B cell (primary cell): Measurements from ENCODE around the gene CHEK2. TPM values are rescaled to one million over a fixed set of nuclear protein-coding genes. Genes with fewer than 3 reads are reported as not detected.

Source experiments
- ATAC-seq: fragments of 200-7000 bp; cut with Tn5 transposase; one replicate; pipeline ENCODE4 v1.10.0; 2021; ENCODE audit warnings: low read depth, mild to moderate bottlenecking, moderate number of reproducible peaks, moderate library complexity
- CTCF ChIA-PET: fragments of 350-600 bp; sonication (Branson Sonifier 250); formaldehyde crosslinking; loops from one replicate; lab custom pipeline; 2021; ENCODE audit warnings: antibody characterized with exemption, inconsistent platforms; lab: Charles Lee
- POLR2A ChIA-PET: fragments of 350-600 bp; sonication (Branson Sonifier 250); formaldehyde crosslinking; loops from one replicate; lab custom pipeline; 2021; ENCODE audit warnings: antibody characterized with exemption; lab: Charles Lee
- DNase-seq: peaks from one replicate; pipeline ENCODE4 v3.0.0; 2013
- H2AFZ ChIP-seq: 2 replicates; pipeline ENCODE4 v1.6.1; 2012; ENCODE audit warnings: mild to moderate bottlenecking, low read depth, low read length; ENCODE audit not compliant: insufficient read depth, poor library complexity, severe bottlenecking
- H3K27ac ChIP-seq, 2 donors: 1 replicate in 1 of 2; 2 replicates in 1 of 2; pipeline ENCODE4 v1.5.1; 2012 to 2013; ENCODE audit warnings: low read length in 2 of 2, mild to moderate bottlenecking in 2 of 2, moderate library complexity in 1 of 2
- H3K27me3 ChIP-seq, 4 experiments: fragments of 200-600 bp in 1 of 4; sonication (generic) in 1 of 4; replicated peaks in 1 of 4; 1 replicate in 2 of 4; 2 replicates in 2 of 4; pipeline versions ENCODE4 v1.6.1 to v1.7.0; 2013 to 2016; ENCODE audit warnings: low read length in 3 of 4, mild to moderate bottlenecking in 2 of 4, mixed read lengths in 1 of 4, moderate library complexity in 1 of 4; ENCODE audit not compliant: insufficient read depth in 4 of 4, control insufficient read depth in 3 of 4; ENCODE audit errors: control extremely low read depth in 1 of 4
- H3K36me3 ChIP-seq, 2 experiments: replicated peaks in 1 of 2; 1 replicate in 1 of 2; 2 replicates in 1 of 2; pipeline versions ENCODE4 v1.6.1 to v1.7.1; 2013; ENCODE audit warnings: low read length in 1 of 2; ENCODE audit not compliant: insufficient read depth in 2 of 2, control insufficient read depth in 1 of 2; ENCODE audit errors: control extremely low read depth in 1 of 2, extremely low read depth in 1 of 2
- H3K4me1 ChIP-seq, 2 donors: fragments of 200-600 bp in 1 of 2; sonication (generic) in 1 of 2; 1 replicate in 1 of 2; 2 replicates in 1 of 2; pipeline versions ENCODE4 v1.5.1 to v1.6.1; 2013 to 2017; ENCODE audit warnings: low read length in 2 of 2; ENCODE audit not compliant: control insufficient read depth in 2 of 2, insufficient read depth in 2 of 2
- H3K4me2 ChIP-seq: replicated peaks from 2 replicates; pipeline ENCODE3; 2012; ENCODE audit warnings: mild to moderate bottlenecking, low read depth, low read length; ENCODE audit not compliant: poor library complexity, severe bottlenecking
- H3K4me3 ChIP-seq, 5 experiments: fragments of 200-600 bp in 1 of 5; sonication (generic) in 1 of 5; 1 replicate in 3 of 5; 2 replicates in 2 of 5; pipeline versions ENCODE4 v1.5.1 to v1.7.0; 2011 to 2016; ENCODE audit warnings: low read length in 4 of 5, mild to moderate bottlenecking in 4 of 5, low read depth in 2 of 5, control low read depth in 1 of 5, moderate library complexity in 1 of 5; ENCODE audit not compliant: insufficient read depth in 1 of 5; ENCODE audit errors: control extremely low read depth in 1 of 5, extremely low read depth in 1 of 5
- H3K79me2 ChIP-seq: fragments of 200-600 bp; sonication (generic); one replicate; pipeline ENCODE4 v1.6.0; 2016; ENCODE audit warnings: low read length; ENCODE audit not compliant: control insufficient read depth, insufficient read depth
- H3K9ac ChIP-seq: fragments of 200-600 bp; sonication (generic); 2 replicates; pipeline ENCODE4 v1.6.1; 2017; ENCODE audit warnings: mild to moderate bottlenecking, low read length, moderate library complexity
- H3K9me3 ChIP-seq, 3 donors: one replicate each; pipeline versions ENCODE4 v1.6.1 to v1.7.1; 2013; ENCODE audit warnings: low read length in 2 of 3; ENCODE audit not compliant: control insufficient read depth in 2 of 3, insufficient read depth in 1 of 3; ENCODE audit errors: control extremely low read depth in 1 of 3
- H4K20me1 ChIP-seq: 2 replicates; pipeline ENCODE4 v1.6.0; 2012; ENCODE audit warnings: mild to moderate bottlenecking, low read length; ENCODE audit not compliant: insufficient read depth, control insufficient read depth, poor library complexity, severe bottlenecking
- H3K27ac Mint-ChIP-seq: one replicate; pipeline ENCODE4 v1.8.0; 2021; ENCODE audit warnings: mixed read lengths
- H3K27me3 Mint-ChIP-seq: one replicate; pipeline ENCODE4 v1.8.0; 2021; ENCODE audit warnings: mixed read lengths
- H3K4me1 Mint-ChIP-seq: one replicate; pipeline ENCODE4 v1.8.0; 2021; ENCODE audit warnings: mixed read lengths
- H3K4me3 Mint-ChIP-seq: one replicate; pipeline ENCODE4 v1.8.0; 2021; ENCODE audit warnings: mixed read lengths
- H3K9me3 Mint-ChIP-seq: one replicate; pipeline ENCODE4 v1.8.0; 2022; ENCODE audit warnings: mixed read lengths; ENCODE audit not compliant: insufficient read depth
- EZH2 ChIP-seq: IDR thresholded peaks from 2 replicates; pipeline ENCODE4 v1.6.1; 2012; ENCODE audit warnings: borderline replicate concordance, low read depth, mild to moderate bottlenecking, moderate library complexity, low read length; ENCODE audit not compliant: insufficient read depth, poor library complexity, severe bottlenecking
- whole genome bisulfite sequencing: methylation state at CpG from one replicate; pipeline ENCODE4 v1.1.5; 2013; ENCODE audit warnings: missing lambda C conversion rate; ENCODE audit not compliant: insufficient coverage; 5-methylcytosine and 5-hydroxymethylcytosine counted together
- intact Hi-C: fragments of 100-400 bp; cut with micrococcal nuclease; formaldehyde crosslinking; loops from one replicate; pipeline ENCODE4 v1.10.0; 2022
- polyA plus RNA-seq: library from polyadenylated mRNA; depleted of rRNA; stranded (reverse); fragments of >200 nt; gene quantifications from 2 replicates; pipeline ENCODE4 v1.2.3, GENCODE V29; 2012
- total RNA-seq, 2 donors: library from RNA; stranded (reverse); fragments of 120-200 nt in 1 of 2; gene quantifications; 1 replicate in 1 of 2; 2 replicates in 1 of 2; pipeline versions ENCODE4 v1.2.3 to v1.2.4, GENCODE V29; 2013 to 2022
- TF ChIP-seq, protein P1 (sequence below): fragments of 200-600 bp; IDR thresholded peaks from one replicate; pipeline ENCODE4 v1.8.0; 2022; ENCODE audit warnings: antibody characterized with exemption, mild to moderate bottlenecking

Gene CHEK2
- total and polyA plus RNA-seq, 2 donors (not counting 1 experiment from before 2014, with no cell fraction given), result 15.6 to 22.6 TPM

DNA sequence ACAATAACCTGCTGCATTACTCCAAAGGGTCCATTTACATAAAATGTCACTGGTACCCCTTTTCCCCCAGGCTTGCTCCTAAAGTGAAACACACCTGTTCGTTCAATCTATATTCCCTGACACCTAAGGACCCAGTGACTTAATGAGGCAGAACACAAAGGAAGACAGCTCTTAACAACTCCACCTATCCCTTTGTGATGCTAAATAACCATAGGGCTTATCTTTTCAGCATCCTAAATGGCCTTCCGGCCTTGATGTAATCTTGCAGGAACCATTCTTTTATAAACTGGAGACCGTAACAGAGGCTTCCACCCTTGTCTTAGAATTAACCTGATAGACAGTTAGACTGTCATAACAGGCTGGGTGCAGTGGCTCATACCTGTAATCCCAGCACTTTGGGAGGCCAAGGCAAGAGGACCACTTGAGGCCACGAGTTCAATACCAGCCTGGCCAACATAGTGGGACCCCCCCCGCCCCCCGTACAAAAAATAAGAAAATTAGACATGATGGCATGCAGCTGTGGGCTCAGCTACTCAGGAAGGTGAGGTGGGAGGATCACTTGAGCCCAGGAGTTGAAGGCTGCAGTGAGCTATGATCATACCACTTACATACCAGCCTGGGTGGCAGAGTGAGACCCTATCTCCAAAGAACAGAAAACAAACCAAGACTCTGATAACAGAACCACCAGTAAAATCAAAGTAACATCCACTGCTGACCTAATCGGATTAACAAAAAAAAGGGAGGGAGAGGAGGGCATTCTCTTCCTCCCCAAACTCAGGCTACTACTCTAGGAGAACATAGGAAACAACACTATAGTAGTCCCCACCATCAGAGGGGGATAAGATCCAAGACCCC lies 5.1 kb downstream of the CHEK2 start:
- intact Hi-C loops, result no loop called here
- Histone ChIP-seq H3K9me3 (no peaks in the 10 kb centered on the region), H3K9ac (no peak overlapping the region), H3K79me2 (peaks cover 53% of the 10 kb centered on the region), H3K36me3 (peaks cover 4 to 6% of the 10 kb centered on the region in 2 experiments), H3K27me3 (no peaks in the 10 kb centered on the region), H3K4me1 (peaks cover 4 to 6% of the 10 kb centered on the region in 2 donors), H4K20me1 (no peaks in the 10 kb centered on the region), H3K4me3 (no peak overlapping the region), H2AFZ (no peak overlapping the region), H3K4me2 (no peak overlapping the region), H3K27ac (no peak overlapping the region)
- no peak overlapping the region for H3K4me3 Mint-ChIP-seq
- no peak overlapping the region for H3K27ac Mint-ChIP-seq
- peaks cover 9% of the 10 kb centered on the region for H3K4me1 Mint-ChIP-seq
- H3K9me3 Mint-ChIP-seq, result no peaks in the 10 kb centered on the region
- no peaks in the 10 kb centered on the region for H3K27me3 Mint-ChIP-seq
- no peak for TF ChIP-seq EZH2
- CTCF ChIA-PET, result no interaction called here
- POLR2A ChIA-PET, result no interaction called here
- DNase-seq (no peak), ATAC-seq (no peak)
- WGBS, result 87% methylated on average over 3 of the region's 7 CpGs

DNA sequence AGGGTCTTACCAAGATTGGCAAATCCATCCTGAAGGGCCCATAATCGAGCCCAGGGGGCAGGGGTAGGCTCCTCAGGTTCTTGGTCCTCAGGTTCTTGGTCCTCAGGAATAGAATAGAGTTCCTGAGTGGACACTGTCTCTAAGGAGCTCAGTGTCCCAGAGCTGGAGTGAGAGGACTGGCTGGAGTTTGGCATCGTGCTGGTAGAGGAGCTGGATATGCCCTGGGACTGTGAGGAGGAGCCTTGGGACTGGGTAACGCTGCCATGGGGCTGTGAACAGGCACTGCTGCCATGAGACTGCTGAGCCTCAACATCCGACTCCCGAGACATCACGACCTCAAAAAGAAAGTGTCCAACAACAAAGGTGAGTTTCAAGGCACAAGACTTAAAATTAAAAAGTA lies 7.2 kb downstream of the CHEK2 start:
- DNase-seq, result no peak
- peaks cover 0 to 4% of the 10 kb centered on the region in 2 donors for H3K4me1 ChIP-seq
- no peak overlapping the region for H3K4me3 Mint-ChIP-seq
- no peaks in the 10 kb centered on the region for H3K27me3 Mint-ChIP-seq
- ChIA-PET CTCF (no interaction called here), POLR2A (no interaction called here)
- H3K27me3 ChIP-seq, result no peaks in the 10 kb centered on the region
- intact Hi-C loops, result no loop called here
- H3K9ac ChIP-seq, result no peak overlapping the region
- no peak overlapping the region for H3K27ac ChIP-seq
- H3K9me3 ChIP-seq, result no peaks in the 10 kb centered on the region
- H3K27ac Mint-ChIP-seq, result no peak overlapping the region
- peaks cover 5% of the 10 kb centered on the region for H3K4me1 Mint-ChIP-seq
- ATAC-seq, result no peak
- no peaks in the 10 kb centered on the region for H4K20me1 ChIP-seq
- WGBS, result 91% methylated on average over 3 of the region's 6 CpGs
- H3K4me3 ChIP-seq, result no peak overlapping the region
- no peak overlapping the region for H3K4me2 ChIP-seq
- TF ChIP-seq, protein P1, sequence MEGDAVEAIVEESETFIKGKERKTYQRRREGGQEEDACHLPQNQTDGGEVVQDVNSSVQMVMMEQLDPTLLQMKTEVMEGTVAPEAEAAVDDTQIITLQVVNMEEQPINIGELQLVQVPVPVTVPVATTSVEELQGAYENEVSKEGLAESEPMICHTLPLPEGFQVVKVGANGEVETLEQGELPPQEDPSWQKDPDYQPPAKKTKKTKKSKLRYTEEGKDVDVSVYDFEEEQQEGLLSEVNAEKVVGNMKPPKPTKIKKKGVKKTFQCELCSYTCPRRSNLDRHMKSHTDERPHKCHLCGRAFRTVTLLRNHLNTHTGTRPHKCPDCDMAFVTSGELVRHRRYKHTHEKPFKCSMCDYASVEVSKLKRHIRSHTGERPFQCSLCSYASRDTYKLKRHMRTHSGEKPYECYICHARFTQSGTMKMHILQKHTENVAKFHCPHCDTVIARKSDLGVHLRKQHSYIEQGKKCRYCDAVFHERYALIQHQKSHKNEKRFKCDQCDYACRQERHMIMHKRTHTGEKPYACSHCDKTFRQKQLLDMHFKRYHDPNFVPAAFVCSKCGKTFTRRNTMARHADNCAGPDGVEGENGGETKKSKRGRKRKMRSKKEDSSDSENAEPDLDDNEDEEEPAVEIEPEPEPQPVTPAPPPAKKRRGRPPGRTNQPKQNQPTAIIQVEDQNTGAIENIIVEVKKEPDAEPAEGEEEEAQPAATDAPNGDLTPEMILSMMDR, result no peak
- TF ChIP-seq EZH2, result no peak
- peaks cover 38% of the 10 kb centered on the region for H3K79me2 ChIP-seq
- peaks cover 4 to 7% of the 10 kb centered on the region in 2 experiments for H3K36me3 ChIP-seq
- no peaks in the 10 kb centered on the region for H3K9me3 Mint-ChIP-seq
- no peak overlapping the region for H2AFZ ChIP-seq
